WTC11 (cell line): ENCODE measurements around the gene LRMDA. TPM values are rescaled to one million over a fixed set of nuclear protein-coding genes. Genes with fewer than 3 reads are reported as not detected.
A peak's percentile ranks its signal among the peaks of the same experiment; 100 is the strongest.

Experiments
- ATAC-seq: fragments of 200-7000 bp; cut with Tn5 transposase; 2 replicates; pipeline ENCODE4 v1.10.0; 2021; ENCODE audit warnings: mild to moderate bottlenecking, moderate library complexity
- CTCF ChIA-PET: fragments of 300-600 bp; sonication (Branson Sonifier 250); formaldehyde crosslinking; loops from one replicate; lab custom pipeline; 2021; ENCODE audit warnings: antibody characterized with exemption; lab: Charles Lee
- POLR2A ChIA-PET: fragments of 350-600 bp; sonication (Branson Sonifier 250); formaldehyde crosslinking; loops from one replicate; lab custom pipeline; 2021; ENCODE audit warnings: antibody characterized with exemption; lab: Charles Lee
- DNase-seq: peaks from one replicate; pipeline ENCODE4 v3.0.0; 2021; ENCODE audit warnings: low spot score
- H3K27ac Mint-ChIP-seq: 2 replicates; pipeline ENCODE4 v1.8.0; 2021; ENCODE audit warnings: mixed read lengths
- H3K27me3 Mint-ChIP-seq: 2 replicates; pipeline ENCODE4 v1.8.0; 2021; ENCODE audit warnings: low read depth, mild to moderate bottlenecking, moderate library complexity, mixed read lengths
- H3K36me3 Mint-ChIP-seq: 2 replicates; pipeline ENCODE4 v1.8.0; 2021; ENCODE audit warnings: mixed read lengths
- H3K4me1 Mint-ChIP-seq: 2 replicates; pipeline ENCODE4 v1.8.0; 2022; ENCODE audit warnings: mixed read lengths
- H3K4me3 Mint-ChIP-seq: 2 replicates; pipeline ENCODE4 v1.8.0; 2021; ENCODE audit warnings: mild to moderate bottlenecking, moderate library complexity, mixed read lengths
- H3K9me3 Mint-ChIP-seq: 2 replicates; pipeline ENCODE4 v1.8.0; 2021; ENCODE audit warnings: mixed read lengths
- ARID4B ChIP-seq: sonication (generic); formaldehyde crosslinking; IDR thresholded peaks from 2 replicates; pipeline ENCODE4 v1.8.0; 2023; ENCODE audit warnings: missing genetic modification reagents, mild to moderate bottlenecking, borderline replicate concordance
- ATF1 ChIP-seq: sonication (generic); formaldehyde crosslinking; IDR thresholded peaks from 2 replicates; pipeline ENCODE4 v1.8.1; 2023; ENCODE audit warnings: mild to moderate bottlenecking, moderate library complexity, missing genetic modification reagents
- CDX4 ChIP-seq: fragments of 250-450 bp; sonication (Bioruptor Pico); IDR thresholded peaks from 2 replicates; pipeline ENCODE4 v1.9.0; 2021; ENCODE audit warnings: moderate library complexity, mild to moderate bottlenecking, inconsistent platforms, borderline replicate concordance
- CREB1 ChIP-seq: sonication (generic); formaldehyde crosslinking; IDR thresholded peaks from 2 replicates; pipeline ENCODE4 v1.8.0; 2023; ENCODE audit warnings: mild to moderate bottlenecking, missing genetic modification reagents
- EMX1 ChIP-seq: fragments of 250-450 bp; sonication (Bioruptor Pico); IDR thresholded peaks from 2 replicates; pipeline ENCODE4 v1.8.0; 2021; ENCODE audit warnings: mild to moderate bottlenecking
- FOXJ3 ChIP-seq: sonication (generic); formaldehyde crosslinking; IDR thresholded peaks from 2 replicates; pipeline ENCODE4 v1.9.0; 2021; ENCODE audit warnings: missing genetic modification reagents, mild to moderate bottlenecking, borderline replicate concordance
- FOXP4 ChIP-seq: sonication (generic); formaldehyde crosslinking; IDR thresholded peaks from 2 replicates; pipeline ENCODE4 v1.8.0; 2022; ENCODE audit warnings: mild to moderate bottlenecking, missing genetic modification reagents
- IRF1 ChIP-seq: sonication (generic); formaldehyde crosslinking; IDR thresholded peaks from 2 replicates; pipeline ENCODE4 v1.8.0; 2023; ENCODE audit warnings: missing genetic modification reagents
- NFATC4 ChIP-seq: fragments of 250-450 bp; sonication (Bioruptor Pico); IDR thresholded peaks from 2 replicates; pipeline ENCODE4 v1.9.0; 2021; ENCODE audit warnings: mild to moderate bottlenecking
- NFYB ChIP-seq: sonication (generic); formaldehyde crosslinking; conservative IDR thresholded peaks from 2 replicates; pipeline ENCODE4 v1.8.0; 2022; ENCODE audit warnings: low read depth, missing genetic modification reagents
- RELA ChIP-seq: sonication (generic); formaldehyde crosslinking; IDR thresholded peaks from 2 replicates; pipeline ENCODE4 v1.8.1; 2022; ENCODE audit warnings: missing genetic modification reagents, mild to moderate bottlenecking, borderline replicate concordance
- SMAD3 ChIP-seq: sonication (generic); formaldehyde crosslinking; IDR thresholded peaks from 2 replicates; pipeline ENCODE4 v1.8.0; 2022; ENCODE audit warnings: missing genetic modification reagents, mild to moderate bottlenecking, borderline replicate concordance
- SMAD4 ChIP-seq: sonication (generic); formaldehyde crosslinking; IDR thresholded peaks from 2 replicates; pipeline ENCODE4 v1.8.0; 2022; ENCODE audit warnings: mild to moderate bottlenecking, missing genetic modification reagents
- TP53 ChIP-seq: sonication (generic); formaldehyde crosslinking; IDR thresholded peaks from 2 replicates; pipeline ENCODE4 v1.8.1; 2023; ENCODE audit warnings: mild to moderate bottlenecking, missing genetic modification reagents
- ZBTB21 ChIP-seq: sonication (generic); formaldehyde crosslinking; IDR thresholded peaks from 2 replicates; pipeline ENCODE4 v1.8.1; 2023; ENCODE audit warnings: mild to moderate bottlenecking, missing genetic modification reagents, borderline replicate concordance
- total RNA-seq: library from RNA; stranded (reverse); gene quantifications from 3 replicates; pipeline ENCODE4 v1.2.3, GENCODE V29; 2021
- TF ChIP-seq, protein P1 (sequence below): fragments of 250-450 bp; sonication (Bioruptor Pico); IDR thresholded peaks from 2 replicates; pipeline ENCODE4 v1.9.0; 2021; ENCODE audit warnings: mild to moderate bottlenecking, borderline replicate concordance
- TF ChIP-seq, protein P2 (sequence below): sonication (generic); formaldehyde crosslinking; IDR thresholded peaks from 2 replicates; pipeline ENCODE4 v1.8.1; 2022; ENCODE audit warnings: low read depth, missing genetic modification reagents, borderline replicate concordance
- TF ChIP-seq, protein P3 (sequence below): sonication (generic); formaldehyde crosslinking; IDR thresholded peaks from 2 replicates; pipeline ENCODE4 v1.8.0; 2022; ENCODE audit warnings: missing genetic modification reagents

LRMDA gene
- total RNA-seq, 1 experiment from 2014 or later, result 0.92 TPM

- TF ChIP-seq RELA, result no peak
- TF ChIP-seq TP53 (CRISPR knock-in tag), result no peak
- TF ChIP-seq ZBTB21 (CRISPR knock-in tag), result no peak
- TF ChIP-seq CREB1, result no peak
- no peak for TF ChIP-seq SMAD3 (CRISPR knock-in tag)
- TF ChIP-seq ATF1, result no peak
- TF ChIP-seq NFATC4 (CRISPR knock-in tag), result no peak
- TF ChIP-seq NFYB (CRISPR knock-in tag), result no peak
- no peak for TF ChIP-seq EMX1
- no peak for TF ChIP-seq ARID4B
- no peak for TF ChIP-seq FOXP4
- TF ChIP-seq, protein P1, sequence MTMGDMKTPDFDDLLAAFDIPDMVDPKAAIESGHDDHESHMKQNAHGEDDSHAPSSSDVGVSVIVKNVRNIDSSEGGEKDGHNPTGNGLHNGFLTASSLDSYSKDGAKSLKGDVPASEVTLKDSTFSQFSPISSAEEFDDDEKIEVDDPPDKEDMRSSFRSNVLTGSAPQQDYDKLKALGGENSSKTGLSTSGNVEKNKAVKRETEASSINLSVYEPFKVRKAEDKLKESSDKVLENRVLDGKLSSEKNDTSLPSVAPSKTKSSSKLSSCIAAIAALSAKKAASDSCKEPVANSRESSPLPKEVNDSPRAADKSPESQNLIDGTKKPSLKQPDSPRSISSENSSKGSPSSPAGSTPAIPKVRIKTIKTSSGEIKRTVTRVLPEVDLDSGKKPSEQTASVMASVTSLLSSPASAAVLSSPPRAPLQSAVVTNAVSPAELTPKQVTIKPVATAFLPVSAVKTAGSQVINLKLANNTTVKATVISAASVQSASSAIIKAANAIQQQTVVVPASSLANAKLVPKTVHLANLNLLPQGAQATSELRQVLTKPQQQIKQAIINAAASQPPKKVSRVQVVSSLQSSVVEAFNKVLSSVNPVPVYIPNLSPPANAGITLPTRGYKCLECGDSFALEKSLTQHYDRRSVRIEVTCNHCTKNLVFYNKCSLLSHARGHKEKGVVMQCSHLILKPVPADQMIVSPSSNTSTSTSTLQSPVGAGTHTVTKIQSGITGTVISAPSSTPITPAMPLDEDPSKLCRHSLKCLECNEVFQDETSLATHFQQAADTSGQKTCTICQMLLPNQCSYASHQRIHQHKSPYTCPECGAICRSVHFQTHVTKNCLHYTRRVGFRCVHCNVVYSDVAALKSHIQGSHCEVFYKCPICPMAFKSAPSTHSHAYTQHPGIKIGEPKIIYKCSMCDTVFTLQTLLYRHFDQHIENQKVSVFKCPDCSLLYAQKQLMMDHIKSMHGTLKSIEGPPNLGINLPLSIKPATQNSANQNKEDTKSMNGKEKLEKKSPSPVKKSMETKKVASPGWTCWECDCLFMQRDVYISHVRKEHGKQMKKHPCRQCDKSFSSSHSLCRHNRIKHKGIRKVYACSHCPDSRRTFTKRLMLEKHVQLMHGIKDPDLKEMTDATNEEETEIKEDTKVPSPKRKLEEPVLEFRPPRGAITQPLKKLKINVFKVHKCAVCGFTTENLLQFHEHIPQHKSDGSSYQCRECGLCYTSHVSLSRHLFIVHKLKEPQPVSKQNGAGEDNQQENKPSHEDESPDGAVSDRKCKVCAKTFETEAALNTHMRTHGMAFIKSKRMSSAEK (CRISPR knock-in tag), result no peak
Observed at GRCh38 chr10:75707080-75707840, 275.8 kb downstream of the LRMDA start (continued).

GRCh38 chr10:75708060-75708459 lies 276.6 kb downstream of the LRMDA start:
- Mint-ChIP-seq H3K27ac (peak overlapping the region; percentile 65; the same call in 1 of the 2 replicates), H3K4me3 (no peak overlapping the region), H3K9me3 (no peaks in the 10 kb centered on the region), H3K27me3 (peaks cover 4% of the 10 kb centered on the region; the same call in 1 of the 2 replicates), H3K36me3 (no peaks in the 10 kb centered on the region), H3K4me1 (peaks cover 35% of the 10 kb centered on the region)
- no peak for DNase-seq
- CTCF ChIA-PET, result interaction anchor here (0.6 to 1.3 kb wide), 3 partner anchors 28 to 114 kb away, joined by 4 to 5 read pairs (median 4); no protein-coding TSS in a partner anchor
- POLR2A ChIA-PET, result no interaction called here
- no peak for ATAC-seq
- TF ChIP-seq IRF1 (no peak), CDX4 (CRISPR knock-in tag) (no peak), SMAD4 (no peak), FOXJ3 (no peak)
- TF ChIP-seq, protein P2, sequence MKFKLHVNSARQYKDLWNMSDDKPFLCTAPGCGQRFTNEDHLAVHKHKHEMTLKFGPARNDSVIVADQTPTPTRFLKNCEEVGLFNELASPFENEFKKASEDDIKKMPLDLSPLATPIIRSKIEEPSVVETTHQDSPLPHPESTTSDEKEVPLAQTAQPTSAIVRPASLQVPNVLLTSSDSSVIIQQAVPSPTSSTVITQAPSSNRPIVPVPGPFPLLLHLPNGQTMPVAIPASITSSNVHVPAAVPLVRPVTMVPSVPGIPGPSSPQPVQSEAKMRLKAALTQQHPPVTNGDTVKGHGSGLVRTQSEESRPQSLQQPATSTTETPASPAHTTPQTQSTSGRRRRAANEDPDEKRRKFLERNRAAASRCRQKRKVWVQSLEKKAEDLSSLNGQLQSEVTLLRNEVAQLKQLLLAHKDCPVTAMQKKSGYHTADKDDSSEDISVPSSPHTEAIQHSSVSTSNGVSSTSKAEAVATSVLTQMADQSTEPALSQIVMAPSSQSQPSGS (CRISPR knock-in tag), result no peak
- TF ChIP-seq, protein P3, sequence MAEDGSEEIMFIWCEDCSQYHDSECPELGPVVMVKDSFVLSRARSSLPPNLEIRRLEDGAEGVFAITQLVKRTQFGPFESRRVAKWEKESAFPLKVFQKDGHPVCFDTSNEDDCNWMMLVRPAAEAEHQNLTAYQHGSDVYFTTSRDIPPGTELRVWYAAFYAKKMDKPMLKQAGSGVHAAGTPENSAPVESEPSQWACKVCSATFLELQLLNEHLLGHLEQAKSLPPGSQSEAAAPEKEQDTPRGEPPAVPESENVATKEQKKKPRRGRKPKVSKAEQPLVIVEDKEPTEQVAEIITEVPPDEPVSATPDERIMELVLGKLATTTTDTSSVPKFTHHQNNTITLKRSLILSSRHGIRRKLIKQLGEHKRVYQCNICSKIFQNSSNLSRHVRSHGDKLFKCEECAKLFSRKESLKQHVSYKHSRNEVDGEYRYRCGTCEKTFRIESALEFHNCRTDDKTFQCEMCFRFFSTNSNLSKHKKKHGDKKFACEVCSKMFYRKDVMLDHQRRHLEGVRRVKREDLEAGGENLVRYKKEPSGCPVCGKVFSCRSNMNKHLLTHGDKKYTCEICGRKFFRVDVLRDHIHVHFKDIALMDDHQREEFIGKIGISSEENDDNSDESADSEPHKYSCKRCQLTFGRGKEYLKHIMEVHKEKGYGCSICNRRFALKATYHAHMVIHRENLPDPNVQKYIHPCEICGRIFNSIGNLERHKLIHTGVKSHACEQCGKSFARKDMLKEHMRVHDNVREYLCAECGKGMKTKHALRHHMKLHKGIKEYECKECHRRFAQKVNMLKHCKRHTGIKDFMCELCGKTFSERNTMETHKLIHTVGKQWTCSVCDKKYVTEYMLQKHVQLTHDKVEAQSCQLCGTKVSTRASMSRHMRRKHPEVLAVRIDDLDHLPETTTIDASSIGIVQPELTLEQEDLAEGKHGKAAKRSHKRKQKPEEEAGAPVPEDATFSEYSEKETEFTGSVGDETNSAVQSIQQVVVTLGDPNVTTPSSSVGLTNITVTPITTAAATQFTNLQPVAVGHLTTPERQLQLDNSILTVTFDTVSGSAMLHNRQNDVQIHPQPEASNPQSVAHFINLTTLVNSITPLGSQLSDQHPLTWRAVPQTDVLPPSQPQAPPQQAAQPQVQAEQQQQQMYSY (CRISPR knock-in tag), result no peak
